HCT116 (cell line): ENCODE data around the gene CDH2.

Experiments
- CTCF ChIP-seq, 3 experiments: fragments of 200-600 bp in 1 of 3; sonication (generic) in 1 of 3; IDR thresholded peaks in 2 of 3; conservative IDR thresholded peaks in 1 of 3; 2 replicates each; pipeline ENCODE4 v1.5.1; 2012 to 2017; ENCODE audit warnings: low read depth in 2 of 3, low read length in 2 of 3, antibody characterized with exemption in 1 of 3, borderline replicate concordance in 1 of 3, control low read depth in 1 of 3, mild to moderate bottlenecking in 1 of 3, mixed read lengths in 1 of 3, mixed run types in 1 of 3, moderate library complexity in 1 of 3; ENCODE audit not compliant: insufficient read depth in 1 of 3
- EGR1 ChIP-seq: IDR thresholded peaks from 2 replicates; pipeline ENCODE4 v1.6.1; 2012; ENCODE audit warnings: low read depth
- EZH2 ChIP-seq: fragments of 200-600 bp; sonication (generic); IDR thresholded peaks from 2 replicates; pipeline ENCODE4 v1.6.1; 2017; ENCODE audit warnings: antibody characterized with exemption, mixed run types
- EZH2phosphoT487 ChIP-seq: fragments of 200-600 bp; IDR thresholded peaks from 2 replicates; pipeline ENCODE4 v1.6.1; 2018; ENCODE audit warnings: antibody characterized with exemption, borderline replicate concordance
- MAX ChIP-seq: IDR thresholded peaks from 2 replicates; pipeline ENCODE4 v1.6.1; 2012
- POLR2A ChIP-seq: IDR thresholded peaks from 2 replicates; pipeline ENCODE4 v1.7.0; 2011; ENCODE audit warnings: borderline replicate concordance; ENCODE audit not compliant: insufficient read depth, insufficient read length; ENCODE audit errors: extremely low read depth
- RAD21 ChIP-seq: IDR thresholded peaks from 2 replicates; pipeline ENCODE4 v1.6.1; 2012; ENCODE audit warnings: low read depth, mild to moderate bottlenecking
- TF ChIP-seq, protein P1 (sequence below): IDR thresholded peaks from 2 replicates; pipeline ENCODE4 v1.6.1; 2011; ENCODE audit warnings: mild to moderate bottlenecking, low read length, moderate library complexity; ENCODE audit not compliant: insufficient replicate concordance; ENCODE audit errors: extremely low read depth

DNA sequence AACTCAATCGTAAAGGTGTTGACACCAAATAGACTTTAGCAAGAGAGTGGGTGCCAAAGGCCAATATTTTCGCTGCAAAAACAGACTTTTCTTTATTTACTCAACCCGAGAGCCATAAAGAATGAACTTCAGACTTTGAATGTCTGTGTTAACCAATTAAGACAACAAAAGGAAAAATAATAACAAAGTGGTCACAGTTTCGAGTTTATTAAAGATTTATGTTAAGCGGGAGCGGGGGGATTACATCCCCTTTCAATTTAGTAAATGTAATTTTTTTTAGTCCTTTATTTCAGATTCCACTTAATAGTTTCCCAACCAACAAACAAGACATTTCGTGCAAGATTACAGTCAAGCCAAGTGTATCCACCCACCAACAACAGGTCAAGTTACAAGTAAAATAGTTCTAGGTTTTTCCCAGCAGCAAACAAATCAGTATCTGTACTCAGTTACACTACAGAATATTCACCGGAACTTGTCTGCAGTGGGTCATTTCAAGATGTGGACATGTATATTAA is 9.0 kb downstream of the CDH2 start:
- TF ChIP-seq CTCF (IDR thresholded peaks at IDR 0.05 in 2 of 3, conservative IDR thresholded peaks at IDR 0.05 in 1 of 3; ENCODE audit: borderline replicate concordance in 1 of 3, insufficient read depth in 1 of 3, low read depth in 2 of 3, low read length in 2 of 3) (no peak), MAX (no peak), EZH2 (no peak), EZH2phosphoT487 (no peak), POLR2A (no peak), EGR1 (no peak), RAD21 (no peak)
- TF ChIP-seq, protein P1, sequence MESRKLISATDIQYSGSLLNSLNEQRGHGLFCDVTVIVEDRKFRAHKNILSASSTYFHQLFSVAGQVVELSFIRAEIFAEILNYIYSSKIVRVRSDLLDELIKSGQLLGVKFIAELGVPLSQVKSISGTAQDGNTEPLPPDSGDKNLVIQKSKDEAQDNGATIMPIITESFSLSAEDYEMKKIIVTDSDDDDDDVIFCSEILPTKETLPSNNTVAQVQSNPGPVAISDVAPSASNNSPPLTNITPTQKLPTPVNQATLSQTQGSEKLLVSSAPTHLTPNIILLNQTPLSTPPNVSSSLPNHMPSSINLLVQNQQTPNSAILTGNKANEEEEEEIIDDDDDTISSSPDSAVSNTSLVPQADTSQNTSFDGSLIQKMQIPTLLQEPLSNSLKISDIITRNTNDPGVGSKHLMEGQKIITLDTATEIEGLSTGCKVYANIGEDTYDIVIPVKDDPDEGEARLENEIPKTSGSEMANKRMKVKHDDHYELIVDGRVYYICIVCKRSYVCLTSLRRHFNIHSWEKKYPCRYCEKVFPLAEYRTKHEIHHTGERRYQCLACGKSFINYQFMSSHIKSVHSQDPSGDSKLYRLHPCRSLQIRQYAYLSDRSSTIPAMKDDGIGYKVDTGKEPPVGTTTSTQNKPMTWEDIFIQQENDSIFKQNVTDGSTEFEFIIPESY = no peak
